RWPE2 (cell line): ENCODE data around the gene TTLL5.

Experiments
- ATAC-seq: fragments of 200-7000 bp; cut with Tn5 transposase; 3 replicates; pipeline ENCODE4 v1.9.1; 2021; ENCODE audit warnings: low read depth
- DNase-seq: peaks from one replicate; pipeline ENCODE4 v3.0.0-alpha.2; 2020; ENCODE audit warnings: low spot score
- H3K27ac ChIP-seq: fragments of 450-650 bp; 2 replicates; pipeline ENCODE4 v1.5.1; 2017; ENCODE audit warnings: mild to moderate bottlenecking; ENCODE audit not compliant: poor library complexity, severe bottlenecking
- H3K27me3 ChIP-seq: fragments of 250-450 bp; sonication (Bioruptor Pico); 2 replicates; pipeline ENCODE4 v1.5.1; 2021; ENCODE audit warnings: mild to moderate bottlenecking, moderate library complexity; ENCODE audit not compliant: insufficient read depth, poor library complexity, severe bottlenecking
- H3K36me3 ChIP-seq: fragments of 250-450 bp; sonication (Bioruptor Pico); 2 replicates; pipeline ENCODE4 v1.5.1; 2020; ENCODE audit warnings: low read depth, mild to moderate bottlenecking, moderate library complexity
- H3K4me1 ChIP-seq: fragments of 250-450 bp; sonication (Bioruptor Pico); 2 replicates; pipeline ENCODE4 v1.5.1; 2021; ENCODE audit warnings: mild to moderate bottlenecking, moderate library complexity; ENCODE audit not compliant: insufficient read depth, poor library complexity, severe bottlenecking
- H3K4me3 ChIP-seq: fragments of 250-450 bp; sonication (Bioruptor Pico); 2 replicates; pipeline ENCODE4 v1.5.1; 2021; ENCODE audit warnings: mild to moderate bottlenecking, moderate library complexity; ENCODE audit not compliant: severe bottlenecking
- H3K9me3 ChIP-seq: fragments of 250-450 bp; sonication (Bioruptor Pico); 2 replicates; pipeline ENCODE4 v1.5.1; 2021; ENCODE audit warnings: mild to moderate bottlenecking, moderate library complexity; ENCODE audit not compliant: severe bottlenecking
- CTCF ChIP-seq: fragments of 450-650 bp; IDR thresholded peaks from one replicate; pipeline ENCODE4 v1.5.1; 2017; ENCODE audit warnings: mild to moderate bottlenecking, moderate library complexity; ENCODE audit not compliant: poor library complexity, severe bottlenecking

The TTLL5 gene

DNA sequence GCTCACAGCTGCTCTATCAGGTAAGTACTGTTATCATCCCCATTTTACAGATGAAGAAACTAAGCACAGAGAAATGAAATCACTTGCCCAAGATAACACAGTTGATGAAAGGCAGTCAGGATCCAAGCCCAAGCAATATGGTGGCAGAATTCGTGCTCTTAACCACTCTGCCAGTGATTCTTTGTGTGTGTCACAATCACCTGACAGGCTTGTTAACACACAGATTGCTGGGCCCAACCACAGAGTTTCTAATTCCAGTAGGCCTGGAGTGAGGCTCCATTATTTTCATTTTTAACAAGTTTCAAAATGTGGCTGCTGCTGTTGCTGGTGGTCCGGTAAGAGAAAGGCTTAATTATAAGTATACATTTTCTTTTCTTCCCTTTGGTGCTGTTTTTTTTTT, 186.5 kb downstream of the TTLL5 start:
- H3K9me3 ChIP-seq: no peaks in the 10 kb centered on the region
- H3K27me3 ChIP-seq: no peaks in the 10 kb centered on the region
- H3K36me3 ChIP-seq: peaks cover 6% of the 10 kb centered on the region; the same call in 1 of the 2 replicates
- H3K4me3 ChIP-seq: no peak overlapping the region
- no peak for TF ChIP-seq CTCF
- H3K4me1 ChIP-seq: no peaks in the 10 kb centered on the region
- no peak overlapping the region for H3K27ac ChIP-seq
- ATAC-seq (no peak), DNase-seq (no peak)

- DNase-seq (no peak), ATAC-seq (no peak)
- no peaks in the 10 kb centered on the region for H3K4me1 ChIP-seq
- no peak overlapping the region for H3K4me3 ChIP-seq
- no peak for TF ChIP-seq CTCF
- no peaks in the 10 kb centered on the region for H3K27me3 ChIP-seq
- H3K36me3 ChIP-seq: peaks cover 6% of the 10 kb centered on the region; the same call in 1 of the 2 replicates
- H3K9me3 ChIP-seq: no peaks in the 10 kb centered on the region
- no peak overlapping the region for H3K27ac ChIP-seq
Observed at GRCh38 chr14:75848167-75848913, 187.3 kb downstream of the TTLL5 start.

GRCh38 chr14:75849300-75849895, 188.4 kb downstream of the TTLL5 start:
- H3K27me3 ChIP-seq: no peaks in the 10 kb centered on the region
- TF ChIP-seq CTCF: no peak
- DNase-seq: no peak
- no peak overlapping the region for H3K4me3 ChIP-seq
- no peak for ATAC-seq
- H3K27ac ChIP-seq: no peak overlapping the region
- H3K4me1 ChIP-seq: no peaks in the 10 kb centered on the region
- H3K9me3 ChIP-seq: no peaks in the 10 kb centered on the region
- H3K36me3 ChIP-seq: peaks cover 9% of the 10 kb centered on the region; the same call in 1 of the 2 replicates

DNA sequence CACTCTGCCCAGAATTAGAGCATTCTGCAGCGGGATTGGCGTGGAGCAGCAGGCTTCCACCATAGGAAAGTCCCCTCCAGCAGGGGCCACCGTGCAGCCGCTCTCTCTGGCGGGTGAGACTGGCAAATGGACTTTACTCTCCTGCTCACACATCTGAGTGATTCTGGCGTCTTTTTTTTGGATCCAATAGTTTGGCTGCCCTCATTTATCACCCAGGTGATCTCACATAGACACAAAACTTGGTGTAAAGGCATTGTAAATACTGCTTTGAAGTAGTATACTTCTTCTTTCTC, 190.5 kb downstream of the TTLL5 start:
- Histone ChIP-seq H3K27me3 (no peaks in the 10 kb centered on the region), H3K4me3 (no peak overlapping the region), H3K27ac (no peak overlapping the region), H3K36me3 (peaks cover 19% of the 10 kb centered on the region; the same call in 1 of the 2 replicates), H3K4me1 (no peaks in the 10 kb centered on the region), H3K9me3 (no peaks in the 10 kb centered on the region)
- ATAC-seq: no peak
- no peak for TF ChIP-seq CTCF
- no peak for DNase-seq
